PC-9 (cell line): ENCODE data around the gene P2RX7. TPM values are rescaled to one million over a fixed set of nuclear protein-coding genes. Genes with fewer than 3 reads are reported as not detected.

Experiments used
- BruUV-seq: library from RNA; stranded (reverse); fragments of 400-500 nt; replicated peaks from 2 replicates; lab custom pipeline; 2021; lab: Mats Ljungman, UMichigan
- CTCF ChIA-PET: fragments of 300-600 bp; sonication (Branson Sonifier 250); formaldehyde crosslinking; loops from one replicate; lab custom pipeline; 2022; ENCODE audit warnings: antibody characterized with exemption; lab: Charles Lee
- POLR2A ChIA-PET: fragments of 300-600 bp; sonication (Branson Sonifier 250); formaldehyde crosslinking; loops from one replicate; lab custom pipeline; 2022; ENCODE audit warnings: antibody characterized with exemption; ENCODE audit not compliant: unreplicated experiment; lab: Charles Lee
- DNase-seq, 2 experiments: peaks; one replicate each; pipeline versions ENCODE4 v3.0.0 to v3.0.0-alpha.2; 2015 to 2022; ENCODE audit warnings: mixed read lengths in 1 of 2
- H2AFZ ChIP-seq: fragments of 200-600 bp; sonication (generic); 2 replicates; pipeline ENCODE4 v1.8.1; 2017; ENCODE audit warnings: antibody characterized with exemption
- H3F3A ChIP-seq: fragments of 200-600 bp; sonication (generic); 2 replicates; pipeline ENCODE4 v1.8.1; 2017; ENCODE audit warnings: antibody characterized with exemption, mild to moderate bottlenecking, low read depth; ENCODE audit not compliant: insufficient read depth
- H3K27ac ChIP-seq: fragments of 200-600 bp; sonication (generic); 2 replicates; pipeline ENCODE4 v1.6.1; 2016; ENCODE audit warnings: mixed run types
- H3K27me3 ChIP-seq: fragments of 200-600 bp; sonication (generic); 2 replicates; pipeline ENCODE4 v1.6.1; 2016; ENCODE audit warnings: low read depth, mixed run types; ENCODE audit not compliant: insufficient read depth
- H3K36me3 ChIP-seq: fragments of 200-600 bp; sonication (generic); 2 replicates; pipeline ENCODE4 v1.6.1; 2016; ENCODE audit warnings: low read depth, mixed run types
- H3K4me1 ChIP-seq: fragments of 200-600 bp; sonication (generic); replicated peaks from 2 replicates; pipeline ENCODE4 v1.6.1; 2016; ENCODE audit warnings: mixed run types; ENCODE audit not compliant: insufficient read depth
- H3K4me2 ChIP-seq: fragments of 200-600 bp; sonication (generic); 2 replicates; pipeline ENCODE4 v1.6.1; 2017; ENCODE audit warnings: mixed run types
- H3K4me3 ChIP-seq: fragments of 200-600 bp; sonication (generic); 2 replicates; pipeline ENCODE4 v1.6.1; 2016; ENCODE audit warnings: mixed run types
- H3K79me2 ChIP-seq: fragments of 200-600 bp; sonication (generic); 2 replicates; pipeline ENCODE4 v1.6.1; 2017; ENCODE audit warnings: low read depth, mixed run types
- H3K9me2 ChIP-seq: fragments of 200-600 bp; sonication (generic); 2 replicates; pipeline ENCODE4 v1.8.1; 2017; ENCODE audit warnings: mild to moderate bottlenecking; ENCODE audit not compliant: insufficient read depth
- H3K9me3 ChIP-seq: fragments of 200-600 bp; sonication (generic); 2 replicates; pipeline ENCODE4 v1.8.1; 2016; ENCODE audit warnings: low read depth; ENCODE audit not compliant: insufficient read depth
- H4K20me1 ChIP-seq: fragments of 200-600 bp; sonication (generic); 2 replicates; pipeline ENCODE4 v1.8.1; 2017; ENCODE audit not compliant: insufficient read depth
- CTCF ChIP-seq: fragments of 200-600 bp; sonication (generic); conservative IDR thresholded peaks from 2 replicates; pipeline ENCODE4 v1.6.1; 2017; ENCODE audit warnings: mixed run types, antibody characterized with exemption, mild to moderate bottlenecking, moderate library complexity
- EZH2 ChIP-seq: fragments of 200-600 bp; sonication (generic); IDR thresholded peaks from 2 replicates; pipeline ENCODE4 v1.8.0; 2017; ENCODE audit warnings: antibody characterized with exemption, low read depth
- intact Hi-C: fragments of 100-400 bp; cut with micrococcal nuclease; formaldehyde crosslinking; loops from one replicate; pipeline ENCODE4 v1.10.0; 2022; ENCODE audit not compliant: unreplicated experiment
- total RNA-seq: library from RNA; stranded (reverse); gene quantifications from 2 replicates; pipeline ENCODE4 v1.2.3, GENCODE V29; 2021

P2RX7 gene
- total RNA-seq, 1 experiment from 2014 or later, result 3.2 TPM

- ChIA-PET POLR2A (no interaction called here), CTCF (interaction anchor here (0.6 kb wide), 1 partner anchor 69 kb away, joined by 4 read pairs; no protein-coding TSS in a partner anchor)
- Histone ChIP-seq H4K20me1 (no peaks in the 10 kb centered on the region), H3F3A (peaks cover 10% of the 10 kb centered on the region; the same call in 1 of the 2 replicates), H3K9me2 (no peaks in the 10 kb centered on the region), H3K27me3 (no peaks in the 10 kb centered on the region), H3K27ac (no peak overlapping the region), H3K9me3 (no peaks in the 10 kb centered on the region), H3K4me2 (no peak overlapping the region), H3K79me2 (no peaks in the 10 kb centered on the region), H3K36me3 (no peaks in the 10 kb centered on the region), H3K4me1 (peaks cover 18% of the 10 kb centered on the region), H2AFZ (no peak overlapping the region), H3K4me3 (no peak overlapping the region)
- intact Hi-C loops, result no loop called here
- peak in 1 of 2 experiments; percentile 50 for DNase-seq
- no TSS peak for BruUV-seq
- no peak for TF ChIP-seq EZH2
- no peak for TF ChIP-seq CTCF
Observed at GRCh38 chr12:121120323-121120722, 12.4 kb upstream of the P2RX7 start.

- H3K27me3 ChIP-seq, result no peaks in the 10 kb centered on the region
- H3K79me2 ChIP-seq, result no peaks in the 10 kb centered on the region
- peaks cover 11% of the 10 kb centered on the region; the same call in 1 of the 2 replicates for H3F3A ChIP-seq
- H3K4me1 ChIP-seq, result peaks cover 18% of the 10 kb centered on the region
- H3K4me2 ChIP-seq, result no peak overlapping the region
- H3K27ac ChIP-seq, result no peak overlapping the region
- H3K4me3 ChIP-seq, result no peak overlapping the region
- no TSS peak for BruUV-seq
- no peaks in the 10 kb centered on the region for H4K20me1 ChIP-seq
- H3K9me3 ChIP-seq, result no peaks in the 10 kb centered on the region
- no peaks in the 10 kb centered on the region for H3K9me2 ChIP-seq
- ChIA-PET POLR2A (interaction anchor here (0.7 kb wide), 1 partner anchor 518 kb away, joined by 8 read pairs; no protein-coding TSS in a partner anchor), CTCF (interaction anchor here (0.6 to 0.7 kb wide), 2 partner anchors 68 to 234 kb away, joined by 4 read pairs; no protein-coding TSS in a partner anchor)
- no peak overlapping the region for H2AFZ ChIP-seq
- no peak for TF ChIP-seq CTCF
- TF ChIP-seq EZH2, result no peak
- no peak for DNase-seq
- intact Hi-C loops, result no loop called here
- no peaks in the 10 kb centered on the region for H3K36me3 ChIP-seq
Observed at GRCh38 chr12:121120989-121121755, 11.5 kb upstream of the P2RX7 start.

GRCh38 chr12:121121805-121122204 is 10.9 kb upstream of the P2RX7 start:
- Histone ChIP-seq H2AFZ (no peak overlapping the region), H3F3A (peaks cover 11% of the 10 kb centered on the region; the same call in 1 of the 2 replicates), H4K20me1 (no peaks in the 10 kb centered on the region), H3K27ac (no peak overlapping the region), H3K36me3 (no peaks in the 10 kb centered on the region), H3K27me3 (no peaks in the 10 kb centered on the region), H3K4me1 (peaks cover 18% of the 10 kb centered on the region), H3K79me2 (no peaks in the 10 kb centered on the region), H3K4me2 (no peak overlapping the region), H3K9me2 (no peaks in the 10 kb centered on the region), H3K9me3 (no peaks in the 10 kb centered on the region), H3K4me3 (no peak overlapping the region)
- BruUV-seq, result no TSS peak
- intact Hi-C loops, result no loop called here
- POLR2A ChIA-PET, result interaction anchor here (0.7 kb wide), 1 partner anchor 519 kb away, joined by 8 read pairs; no protein-coding TSS in a partner anchor
- DNase-seq, result no peak
- TF ChIP-seq CTCF, result no peak
- no peak for TF ChIP-seq EZH2
- CTCF ChIA-PET, result no interaction called here
